Vagina (tissue), 2 donors: ENCODE measurements around the gene OR7C1. TPM values are rescaled to one million over a fixed set of nuclear protein-coding genes. Genes with fewer than 3 reads are reported as not detected.

Source experiments
- DNase-seq, 2 donors: peaks; one replicate each; pipeline ENCODE4 v3.0.0-alpha.2; 2017; ENCODE audit errors: extremely low spot score in 2 of 2
- H3K27ac ChIP-seq: fragments of 200-600 bp; sonication (generic); one replicate; pipeline ENCODE4 v1.5.1; 2019
- H3K27me3 ChIP-seq: fragments of 200-600 bp; sonication (generic); one replicate; pipeline ENCODE4 v1.5.1; 2019
- H3K36me3 ChIP-seq, 2 donors: fragments of 200-600 bp; sonication (generic); one replicate each; pipeline ENCODE4 v1.5.1; 2017 to 2019
- H3K4me1 ChIP-seq: fragments of 200-600 bp; sonication (generic); one replicate; pipeline ENCODE4 v1.5.1; 2019
- H3K4me3 ChIP-seq, 2 donors: fragments of 200-600 bp; sonication (generic); 1 replicate in 1 of 2; 2 replicates in 1 of 2; pipeline ENCODE4 v1.5.1; 2016 to 2019
- H3K9me3 ChIP-seq: fragments of 200-600 bp; sonication (generic); one replicate; pipeline ENCODE4 v1.5.1; 2019
- CTCF ChIP-seq, 3 experiments: fragments of 450-650 bp in 2 of 3; fragments of 200-600 bp in 1 of 3; sonication (generic) in 1 of 3; IDR thresholded peaks; one replicate each; pipeline ENCODE4 v1.5.1; 2017 to 2019; ENCODE audit warnings: antibody characterized with exemption in 3 of 3, mild to moderate bottlenecking in 2 of 3, moderate library complexity in 2 of 3
- POLR2A ChIP-seq, 2 donors: fragments of 450-650 bp; IDR thresholded peaks; one replicate each; pipeline ENCODE4 v1.6.1; 2017; ENCODE audit warnings: antibody characterized with exemption in 2 of 2, mild to moderate bottlenecking in 2 of 2, moderate library complexity in 2 of 2
- POLR2AphosphoS5 ChIP-seq, 2 donors: sonication (generic); formaldehyde crosslinking; IDR thresholded peaks; one replicate each; pipeline ENCODE4 v1.9.0; 2017; ENCODE audit warnings: antibody characterized with exemption in 2 of 2, mild to moderate bottlenecking in 2 of 2, low read depth in 1 of 2; ENCODE audit not compliant: insufficient read depth in 1 of 2
- intact Hi-C: fragments of 100-400 bp; cut with DNase I; formaldehyde crosslinking; loops from one replicate; pipeline ENCODE4 v1.15.1; 2023
- total RNA-seq: library from RNA; depleted of rRNA; stranded (reverse); fragments of >200 nt; gene quantifications from one replicate; pipeline ENCODE4 v1.2.3, GENCODE V29; 2016

The OR7C1 gene
- total RNA-seq, 1 donor from 2014 or later = 0.74 TPM

GRCh38 chr19:14843169-14843568 lies 8.2 kb upstream of the OR7C1 start:
- H3K9me3 ChIP-seq = no peaks in the 10 kb centered on the region
- no peak for DNase-seq
- no peaks in the 10 kb centered on the region for H3K4me1 ChIP-seq
- no peak overlapping the region for H3K4me3 ChIP-seq
- H3K36me3 ChIP-seq = no peaks in the 10 kb centered on the region
- intact Hi-C loops = no loop called here
- TF ChIP-seq POLR2AphosphoS5 (IDR thresholded peaks at IDR 0.05; ENCODE audit: insufficient read depth in 1 of 2, low read depth in 1 of 2) = no peak
- no peak for TF ChIP-seq CTCF (IDR thresholded peaks at IDR 0.05)
- no peak for TF ChIP-seq POLR2A (IDR thresholded peaks at IDR 0.05)
- no peak overlapping the region for H3K27ac ChIP-seq
- H3K27me3 ChIP-seq = no peaks in the 10 kb centered on the region

GRCh38 chr19:14840206-14840605 lies 5.2 kb upstream of the OR7C1 start:
- no peak overlapping the region for H3K4me3 ChIP-seq
- no peak overlapping the region for H3K27ac ChIP-seq
- H3K27me3 ChIP-seq = no peaks in the 10 kb centered on the region
- no peak for DNase-seq
- no peaks in the 10 kb centered on the region for H3K9me3 ChIP-seq
- no peaks in the 10 kb centered on the region for H3K4me1 ChIP-seq
- TF ChIP-seq POLR2AphosphoS5 (IDR thresholded peaks at IDR 0.05; ENCODE audit: insufficient read depth in 1 of 2, low read depth in 1 of 2) = peak in 1 of 2 donors; percentile 71
- TF ChIP-seq CTCF (IDR thresholded peaks at IDR 0.05) = no peak
- intact Hi-C loops = no loop called here
- no peaks in the 10 kb centered on the region for H3K36me3 ChIP-seq

GRCh38 chr19:14837391-14837790 lies 2.4 kb upstream of the OR7C1 start:
- H3K4me1 ChIP-seq = no peaks in the 10 kb centered on the region
- H3K4me3 ChIP-seq = no peak overlapping the region
- intact Hi-C loops = no loop called here
- DNase-seq = no peak
- no peaks in the 10 kb centered on the region for H3K36me3 ChIP-seq
- no peaks in the 10 kb centered on the region for H3K9me3 ChIP-seq
- no peak overlapping the region for H3K27ac ChIP-seq
- TF ChIP-seq POLR2AphosphoS5 (IDR thresholded peaks at IDR 0.05; ENCODE audit: insufficient read depth in 1 of 2, low read depth in 1 of 2) (no peak), POLR2A (IDR thresholded peaks at IDR 0.05) (no peak), CTCF (IDR thresholded peaks at IDR 0.05) (no peak)
- no peaks in the 10 kb centered on the region for H3K27me3 ChIP-seq

- no peaks in the 10 kb centered on the region for H3K36me3 ChIP-seq
- intact Hi-C loops = no loop called here
- H3K4me1 ChIP-seq = no peaks in the 10 kb centered on the region
- no peak for DNase-seq
- H3K4me3 ChIP-seq = no peak overlapping the region
- H3K27me3 ChIP-seq = no peaks in the 10 kb centered on the region
- no peaks in the 10 kb centered on the region for H3K9me3 ChIP-seq
- H3K27ac ChIP-seq = no peak overlapping the region
- TF ChIP-seq POLR2A (IDR thresholded peaks at IDR 0.05) (no peak), POLR2AphosphoS5 (IDR thresholded peaks at IDR 0.05; ENCODE audit: insufficient read depth in 1 of 2, low read depth in 1 of 2) (no peak), CTCF (IDR thresholded peaks at IDR 0.05) (no peak)
Observed at GRCh38 chr19:14830702-14831101, 4.3 kb downstream of the OR7C1 start.

GRCh38 chr19:14826006-14826405 lies 9.0 kb downstream of the OR7C1 start:
- intact Hi-C loops = no loop called here
- Histone ChIP-seq H3K9me3 (no peaks in the 10 kb centered on the region), H3K27me3 (no peaks in the 10 kb centered on the region), H3K27ac (no peak overlapping the region), H3K36me3 (no peaks in the 10 kb centered on the region), H3K4me3 (no peak overlapping the region), H3K4me1 (no peaks in the 10 kb centered on the region)
- TF ChIP-seq POLR2AphosphoS5 (IDR thresholded peaks at IDR 0.05; ENCODE audit: insufficient read depth in 1 of 2, low read depth in 1 of 2) (peak in 1 of 2 donors; percentile 10), CTCF (IDR thresholded peaks at IDR 0.05) (no peak)
- no peak for DNase-seq
